GM19328 (cell line): Measurements from ENCODE around the gene PCDHA10.
"Not testable (repeated sequence)": the region's sequence is repeated elsewhere in the genome, so short reads cannot be mapped to it uniquely, and the experiment has no call there.

Source experiments
- ATAC-seq: cut with Tn5 transposase; IDR thresholded peaks from one replicate; pipeline ENCODE4 v1.9.1; 2021; ENCODE audit warnings: mild to moderate bottlenecking, moderate library complexity; ENCODE audit not compliant: unreplicated experiment

Gene PCDHA10

GRCh38 chr5:140840978-140841962, 14.4 kb upstream of the PCDHA10 start, which contains the start of gene PCDHA8:
Gene PCDHA8, plus strand, starts transcription at chr5:140841187. Its CDS starts 135 bp downstream, at chr5:140841322.
- no peak for ATAC-seq

- ATAC-seq: no peak
Measured at GRCh38 chr5:140842798-140843733, 12.6 kb upstream of the PCDHA10 start.

- not testable (repeated sequence) for ATAC-seq
Measured at GRCh38 chr5:140848139-140849102, 7.3 kb upstream of the PCDHA10 start, which contains the start of gene PCDHA9. Gene PCDHA9, plus strand, starts transcription at chr5:140848382. Its CDS starts 114 bp downstream, at chr5:140848496.

- ATAC-seq: not testable (repeated sequence)
Measured at GRCh38 chr5:140849831-140850634, 5.7 kb upstream of the PCDHA10 start.

- ATAC-seq: no peak
Measured at GRCh38 chr5:140857177-140857986, 1.7 kb downstream of the PCDHA10 start.

GRCh38 chr5:140857987-140858240, 2.2 kb downstream of the PCDHA10 start:
- no peak for ATAC-seq

GRCh38 chr5:140862441-140863295, 7.0 kb downstream of the PCDHA10 start:
- no peak for ATAC-seq

GRCh38 chr5:140868721-140869554, 13.2 kb downstream of the PCDHA10 start, which contains the start of gene PCDHA11:
Gene PCDHA11, plus strand, starts transcription at chr5:140868957. Its CDS starts 147 bp downstream, at chr5:140869104.
- ATAC-seq: no peak

GRCh38 chr5:140869555-140869886, 13.8 kb downstream of the PCDHA10 start:
- no peak for ATAC-seq

- no peak for ATAC-seq
Measured at GRCh38 chr5:140870221-140871201, 14.8 kb downstream of the PCDHA10 start.

GRCh38 chr5:140875085-140876065, 19.7 kb downstream of the PCDHA10 start, which contains the start of gene PCDHA12:
Gene PCDHA12, plus strand, starts transcription at chr5:140875308. Its CDS starts 165 bp downstream, at chr5:140875473.
- no peak for ATAC-seq

GRCh38 chr5:140876541-140877261, 21.0 kb downstream of the PCDHA10 start:
- ATAC-seq: not testable (repeated sequence)

GRCh38 chr5:140877262-140877581, 21.5 kb downstream of the PCDHA10 start:
- ATAC-seq: no peak
